Measurements from ENCODE around the gene ATXN1. TPM values are rescaled to one million over a fixed set of nuclear protein-coding genes. Genes with fewer than 3 reads are reported as not detected.

ATXN1 gene
- polyA plus RNA-seq, 2 of the 4 experiments (the other 2 are of a cell fraction) = 2.9 to 8.3 TPM

GRCh38 chr6:16374461-16375200 is 386.6 kb downstream of the ATXN1 start (continued):
- TF ChIP-seq HDAC2 (IDR thresholded peaks at IDR 0.05) = no peak
- no peak for TF ChIP-seq EHMT2 (IDR thresholded peaks at IDR 0.05; ENCODE audit: low read depth)
- no peak for TF ChIP-seq ZNF302 (CRISPR knock-in tag; IDR thresholded peaks at IDR 0.05)
- TF ChIP-seq PHF8 (IDR thresholded peaks at IDR 0.05; ENCODE audit: borderline replicate concordance, low read depth) = no peak
- no peak for TF ChIP-seq EP300 (IDR thresholded peaks at IDR 0.05)
- TF ChIP-seq CHD4 (IDR thresholded peaks at IDR 0.05; ENCODE audit: borderline replicate concordance) = no peak
- no peak for TF ChIP-seq NFE2L2 (conservative IDR thresholded peaks at IDR 0.05; ENCODE audit: low read length)
- TF ChIP-seq ZC3H11A (IDR thresholded peaks at IDR 0.05) = no peak
- no peak for TF ChIP-seq BCL3 (IDR thresholded peaks at IDR 0.05)

GRCh38 chr6:16374016-16374415 is 387.2 kb downstream of the ATXN1 start:
- DNase-seq (ENCODE audit: low read depth in 1 of 2, low spot score in 1 of 2) (no peak), ATAC-seq (no peak), FAIRE-seq (no peak)
- TF ChIP-seq KDM1A (IDR thresholded peaks at IDR 0.05; ENCODE audit: low read depth) (no peak), HOXA7 (CRISPR knock-in tag; IDR thresholded peaks at IDR 0.05) (no peak), USF2 (IDR thresholded peaks at IDR 0.05) (no peak)
- WGBS (ENCODE audit: missing lambda C conversion rate) = 53% methylated on average over 3 of the region's 3 CpGs
- Histone ChIP-seq H3K4me2 (no peak overlapping the region), H3K9me3 (no peaks in the 10 kb centered on the region), H3K4me1 (no peaks in the 10 kb centered on the region), H3K27ac (no peak overlapping the region), H3K4me3 (no peak overlapping the region)
- ChIA-PET POLR2A (no interaction called here), CTCF (interaction anchor here (1.4 kb wide), 2 partner anchors 36 to 42 kb away, joined by 5 to 6 read pairs; no protein-coding TSS in a partner anchor)

- CTCF ChIA-PET = interaction anchor here (0.6 kb wide), 2 partner anchors 41 to 170 kb away, joined by 3 read pairs; no protein-coding TSS in a partner anchor
- ATAC-seq = no peak
- WGBS (ENCODE audit: missing lambda C conversion rate) = 85% methylated on average over 1 of the region's 1 CpG
- TF ChIP-seq KDM1A (IDR thresholded peaks at IDR 0.05; ENCODE audit: low read depth) = no peak
- TF ChIP-seq USF2 (IDR thresholded peaks at IDR 0.05) = no peak
- TF ChIP-seq POLR2A (IDR thresholded peaks at IDR 0.05; ENCODE audit: low read length) = no peak
- no peak for TF ChIP-seq ZNF302 (CRISPR knock-in tag; IDR thresholded peaks at IDR 0.05)
- no peak for TF ChIP-seq CHD2 (IDR thresholded peaks at IDR 0.05; ENCODE audit: low read length, partially characterized antibody)
- no peak for TF ChIP-seq HOXB5 (CRISPR knock-in tag; IDR thresholded peaks at IDR 0.05)
- no peak for TF ChIP-seq JUN (IDR thresholded peaks at IDR 0.05)
- TF ChIP-seq EP300 (IDR thresholded peaks at IDR 0.05) = no peak
- no peak for TF ChIP-seq ZC3H11A (IDR thresholded peaks at IDR 0.05)
- TF ChIP-seq JUNB (IDR thresholded peaks at IDR 0.05) = no peak
- no peak for TF ChIP-seq REST (IDR thresholded peaks at IDR 0.05)
- TF ChIP-seq ATOH8 (CRISPR knock-in tag; IDR thresholded peaks at IDR 0.05; ENCODE audit: low read depth) = no peak
- TF ChIP-seq HDAC2 (IDR thresholded peaks at IDR 0.05) = no peak
- TF ChIP-seq BCL3 (IDR thresholded peaks at IDR 0.05) = no peak
- TF ChIP-seq ELK1 (IDR thresholded peaks at IDR 0.05; ENCODE audit: low read depth, low read length) = no peak
- no peak for TF ChIP-seq ZFP36 (IDR thresholded peaks at IDR 0.05; ENCODE audit: borderline replicate concordance, partially characterized antibody)
- TF ChIP-seq CBX2 (IDR thresholded peaks at IDR 0.05; ENCODE audit: borderline replicate concordance, low read depth) = no peak
These were observed 389.1 kb downstream of the ATXN1 start for GRCh38 chr6:16372029-16372776.

More at GRCh38 chr6:16372029-16372776, 389.1 kb downstream of the ATXN1 start:
- Histone ChIP-seq H3K27ac (no peak overlapping the region), H3K4me3 (no peak overlapping the region), H3K9me3 (no peaks in the 10 kb centered on the region), H3K4me2 (no peak overlapping the region), H3K4me1 (no peaks in the 10 kb centered on the region)
- POLR2A ChIA-PET = no interaction called here
- DNase-seq (ENCODE audit: low read depth in 1 of 2, low spot score in 1 of 2) (no peak), FAIRE-seq (no peak)
